ENCODE measurements around the gene GPRIN3. TPM values are rescaled to one million over a fixed set of nuclear protein-coding genes. Genes with fewer than 3 reads are reported as not detected.

Gene GPRIN3
- total RNA-seq, 1 donor from 2014 or later = 94.3 TPM

DNA sequence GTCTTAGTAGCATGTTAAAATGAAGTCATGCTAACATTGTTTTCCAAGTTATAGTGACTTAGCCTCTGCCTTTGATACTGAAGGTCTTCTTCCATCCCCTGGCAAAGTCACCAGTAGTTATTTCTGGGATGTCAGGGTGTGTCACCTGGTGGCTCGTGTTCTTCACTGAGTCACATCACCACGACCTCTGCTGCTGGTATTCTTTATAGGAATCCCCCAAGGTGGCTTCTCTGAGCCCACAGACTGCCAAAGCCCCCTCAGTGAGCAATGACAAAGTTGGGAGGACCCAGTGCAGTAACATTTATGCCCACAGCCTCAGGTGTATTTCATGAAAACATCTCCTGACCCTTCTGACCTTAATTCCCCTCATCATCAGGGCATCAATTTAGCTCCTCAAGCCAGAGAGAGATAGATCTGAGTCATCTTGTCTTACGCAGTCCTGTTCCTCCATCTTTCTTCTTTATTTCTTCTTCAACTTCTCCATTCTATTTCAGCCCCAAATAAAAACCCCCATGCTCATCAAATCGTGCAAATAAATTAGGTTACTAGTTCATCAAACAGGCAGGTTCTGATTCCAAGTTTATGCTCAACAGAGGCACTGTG, 29.3 kb upstream of the GPRIN3 start:
- H3K9me3 Mint-ChIP-seq (ENCODE audit: unreplicated experiment) = no peaks in the 10 kb centered on the region

DNA sequence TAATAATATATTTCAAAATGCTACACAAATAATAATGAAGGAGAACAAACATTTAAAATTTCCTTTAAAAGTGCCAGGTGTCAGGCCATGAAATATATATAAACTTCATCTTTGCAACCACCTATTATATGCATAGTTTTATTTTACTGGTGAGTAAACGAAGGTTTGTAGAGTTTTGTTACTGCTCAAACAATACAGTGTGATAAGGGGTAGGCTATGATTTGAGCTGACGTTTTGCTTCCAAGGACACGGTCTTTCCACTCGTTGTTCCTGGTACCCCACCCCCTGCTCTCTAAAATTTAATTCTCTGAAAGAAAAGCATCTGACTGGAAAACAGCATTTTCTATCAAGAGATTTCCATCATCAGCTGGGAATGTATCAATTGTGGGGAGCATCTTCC, 27.2 kb upstream of the GPRIN3 start:
- TF ChIP-seq, protein P1, sequence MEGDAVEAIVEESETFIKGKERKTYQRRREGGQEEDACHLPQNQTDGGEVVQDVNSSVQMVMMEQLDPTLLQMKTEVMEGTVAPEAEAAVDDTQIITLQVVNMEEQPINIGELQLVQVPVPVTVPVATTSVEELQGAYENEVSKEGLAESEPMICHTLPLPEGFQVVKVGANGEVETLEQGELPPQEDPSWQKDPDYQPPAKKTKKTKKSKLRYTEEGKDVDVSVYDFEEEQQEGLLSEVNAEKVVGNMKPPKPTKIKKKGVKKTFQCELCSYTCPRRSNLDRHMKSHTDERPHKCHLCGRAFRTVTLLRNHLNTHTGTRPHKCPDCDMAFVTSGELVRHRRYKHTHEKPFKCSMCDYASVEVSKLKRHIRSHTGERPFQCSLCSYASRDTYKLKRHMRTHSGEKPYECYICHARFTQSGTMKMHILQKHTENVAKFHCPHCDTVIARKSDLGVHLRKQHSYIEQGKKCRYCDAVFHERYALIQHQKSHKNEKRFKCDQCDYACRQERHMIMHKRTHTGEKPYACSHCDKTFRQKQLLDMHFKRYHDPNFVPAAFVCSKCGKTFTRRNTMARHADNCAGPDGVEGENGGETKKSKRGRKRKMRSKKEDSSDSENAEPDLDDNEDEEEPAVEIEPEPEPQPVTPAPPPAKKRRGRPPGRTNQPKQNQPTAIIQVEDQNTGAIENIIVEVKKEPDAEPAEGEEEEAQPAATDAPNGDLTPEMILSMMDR (IDR thresholded peaks at IDR 0.05; ENCODE audit: partially characterized antibody, unreplicated experiment) = no peak
- no peak overlapping the region for H3K4me3 Mint-ChIP-seq (ENCODE audit: unreplicated experiment)
- no peaks in the 10 kb centered on the region for H3K27me3 Mint-ChIP-seq (ENCODE audit: unreplicated experiment)
- H3K27ac Mint-ChIP-seq (ENCODE audit: unreplicated experiment) = no peak overlapping the region
- no peaks in the 10 kb centered on the region for H3K4me1 Mint-ChIP-seq (ENCODE audit: low read depth, unreplicated experiment)
- no peak for DNase-seq
- no peaks in the 10 kb centered on the region for H3K36me3 Mint-ChIP-seq (ENCODE audit: unreplicated experiment)
- no peaks in the 10 kb centered on the region for H3K9me3 Mint-ChIP-seq (ENCODE audit: unreplicated experiment)

More for the DNA sequence above, 29.3 kb upstream of the GPRIN3 start:
- DNase-seq = no peak
- Mint-ChIP-seq H3K4me3 (ENCODE audit: unreplicated experiment) (no peak overlapping the region), H3K36me3 (ENCODE audit: unreplicated experiment) (no peaks in the 10 kb centered on the region), H3K27ac (ENCODE audit: unreplicated experiment) (no peak overlapping the region), H3K4me1 (ENCODE audit: low read depth, unreplicated experiment) (no peaks in the 10 kb centered on the region), H3K27me3 (ENCODE audit: unreplicated experiment) (no peaks in the 10 kb centered on the region)
- TF ChIP-seq, protein P1 (IDR thresholded peaks at IDR 0.05; ENCODE audit: partially characterized antibody, unreplicated experiment) = no peak

DNA sequence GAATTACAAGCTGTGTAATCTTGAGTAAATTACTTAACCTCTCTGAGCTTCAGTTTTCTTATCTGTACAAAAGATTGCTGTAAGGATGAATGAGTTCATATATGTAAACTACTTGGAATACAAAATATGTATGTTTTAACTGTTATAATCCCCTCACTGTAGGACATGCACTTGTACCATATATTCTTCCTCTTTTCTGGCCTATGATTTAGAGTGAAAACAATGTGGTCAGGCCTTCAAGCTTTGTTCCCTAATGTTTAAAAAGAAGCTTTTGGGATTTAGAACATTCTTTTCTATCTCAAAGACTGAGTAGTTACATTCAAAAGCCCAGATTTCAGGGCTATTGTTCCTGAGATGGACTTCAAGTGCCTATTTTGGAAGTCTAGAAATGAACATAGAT, 26.7 kb upstream of the GPRIN3 start:
- no peaks in the 10 kb centered on the region for H3K27me3 Mint-ChIP-seq (ENCODE audit: unreplicated experiment)
- peaks cover 3% of the 10 kb centered on the region for H3K9me3 Mint-ChIP-seq (ENCODE audit: unreplicated experiment)
- no peaks in the 10 kb centered on the region for H3K4me1 Mint-ChIP-seq (ENCODE audit: low read depth, unreplicated experiment)
- no peak for DNase-seq
- H3K27ac Mint-ChIP-seq (ENCODE audit: unreplicated experiment) = no peak overlapping the region
- H3K4me3 Mint-ChIP-seq (ENCODE audit: unreplicated experiment) = no peak overlapping the region
- TF ChIP-seq, protein P1 (IDR thresholded peaks at IDR 0.05; ENCODE audit: partially characterized antibody, unreplicated experiment) = no peak
- H3K36me3 Mint-ChIP-seq (ENCODE audit: unreplicated experiment) = no peaks in the 10 kb centered on the region

DNA sequence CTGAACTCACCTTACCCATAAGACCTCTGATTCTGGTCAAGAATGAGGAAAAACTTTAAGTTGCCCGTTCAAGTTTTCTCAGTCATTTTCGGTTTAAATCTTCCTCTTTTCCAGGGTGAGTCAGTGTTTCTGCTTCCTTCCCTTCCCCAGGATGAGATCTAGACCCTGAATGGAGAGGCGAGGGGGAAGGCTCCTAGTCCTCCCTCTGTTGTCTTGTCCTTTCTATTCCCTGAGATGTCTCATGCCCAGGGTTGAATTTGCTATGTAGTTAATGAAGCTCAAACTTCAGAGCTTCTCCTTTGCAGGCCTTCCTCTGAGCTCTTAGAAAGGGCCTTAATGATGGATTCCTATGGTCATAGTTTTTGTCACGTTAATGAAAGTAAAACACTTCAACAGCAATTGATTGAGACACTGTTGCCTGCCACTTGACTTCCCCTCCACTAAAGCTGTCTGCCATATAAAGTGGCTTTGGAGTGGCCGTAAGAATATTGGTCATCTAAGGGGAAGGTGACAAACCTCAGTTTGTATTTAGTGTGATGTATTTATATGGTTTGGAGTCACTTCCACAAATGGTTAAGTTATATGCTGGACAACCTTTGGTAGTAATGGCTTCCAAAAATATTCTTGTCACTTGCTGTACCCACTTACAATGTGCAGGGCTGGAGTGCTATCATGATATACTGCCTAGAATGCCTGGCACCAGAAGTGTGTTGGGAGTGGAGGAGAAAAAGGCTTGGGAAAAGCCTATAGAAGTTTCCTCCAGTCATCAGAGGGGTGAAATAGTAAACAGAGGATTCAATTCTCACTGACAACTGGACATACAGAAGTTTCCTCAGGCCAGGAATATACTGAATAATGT, 24.3 kb upstream of the GPRIN3 start:
- Mint-ChIP-seq H3K9me3 (ENCODE audit: unreplicated experiment) (peaks cover 3% of the 10 kb centered on the region), H3K36me3 (ENCODE audit: unreplicated experiment) (no peaks in the 10 kb centered on the region), H3K27ac (ENCODE audit: unreplicated experiment) (no peak overlapping the region), H3K4me3 (ENCODE audit: unreplicated experiment) (no peak overlapping the region), H3K27me3 (ENCODE audit: unreplicated experiment) (no peaks in the 10 kb centered on the region), H3K4me1 (ENCODE audit: low read depth, unreplicated experiment) (no peaks in the 10 kb centered on the region)
- DNase-seq = no peak
- TF ChIP-seq, protein P1 (IDR thresholded peaks at IDR 0.05; ENCODE audit: partially characterized antibody, unreplicated experiment) = no peak

DNA sequence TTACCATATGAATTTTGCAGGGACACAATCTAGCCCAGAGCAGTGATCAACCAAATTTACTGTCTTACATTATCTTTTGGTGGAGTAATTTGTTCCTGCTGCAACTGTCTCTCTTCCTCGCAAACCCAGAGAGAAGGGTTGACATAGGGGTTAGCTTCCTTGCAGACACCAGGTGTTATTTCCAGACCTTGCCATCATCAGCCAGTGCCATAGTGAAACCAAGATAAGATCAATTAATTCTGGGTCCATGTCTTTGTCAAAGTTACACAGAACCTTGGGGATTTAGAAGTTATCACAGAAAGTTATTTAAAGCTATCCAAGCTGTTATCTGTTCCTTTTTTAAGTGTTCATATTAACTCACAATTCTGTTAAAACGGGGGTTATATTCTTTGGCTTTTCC, 23.6 kb upstream of the GPRIN3 start:
- H3K4me3 Mint-ChIP-seq (ENCODE audit: unreplicated experiment) = no peak overlapping the region
- DNase-seq = no peak
- H3K36me3 Mint-ChIP-seq (ENCODE audit: unreplicated experiment) = no peaks in the 10 kb centered on the region
- H3K9me3 Mint-ChIP-seq (ENCODE audit: unreplicated experiment) = peaks cover 3% of the 10 kb centered on the region
- TF ChIP-seq, protein P1 (IDR thresholded peaks at IDR 0.05; ENCODE audit: partially characterized antibody, unreplicated experiment) = no peak
- no peaks in the 10 kb centered on the region for H3K4me1 Mint-ChIP-seq (ENCODE audit: low read depth, unreplicated experiment)
- H3K27ac Mint-ChIP-seq (ENCODE audit: unreplicated experiment) = no peak overlapping the region
- H3K27me3 Mint-ChIP-seq (ENCODE audit: unreplicated experiment) = no peaks in the 10 kb centered on the region

All from glutamatergic neuron (in vitro differentiated cells).